ENCODE results near the gene APOBEC2. TPM values are rescaled to one million over a fixed set of nuclear protein-coding genes. Genes with fewer than 3 reads are reported as not detected.

Gene APOBEC2
- total RNA-seq, 2 donors from 2014 or later, result 0.31 TPM; not detected in 1

DNA sequence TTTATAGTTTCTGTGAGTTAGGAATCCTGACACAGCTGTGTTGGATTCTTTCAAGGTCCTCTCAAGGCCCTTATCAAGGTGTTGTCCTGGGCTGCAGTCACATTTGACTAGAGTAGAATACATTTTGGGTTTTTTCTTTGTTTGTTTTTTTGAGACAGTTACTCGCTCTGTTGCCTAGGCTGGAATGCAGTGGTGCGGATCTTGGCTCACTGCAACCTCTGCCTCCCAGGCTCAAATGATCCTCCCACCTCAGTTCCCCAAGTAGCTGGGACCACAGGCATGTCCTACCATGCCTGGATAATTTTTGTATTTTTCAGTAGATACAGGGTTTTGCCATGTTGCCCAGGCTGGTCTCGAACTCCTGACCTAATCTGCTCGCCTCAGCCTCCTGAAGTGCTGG, 35.4 kb downstream of the APOBEC2 start:
- Histone ChIP-seq H3K9me3 (ENCODE audit: control insufficient read depth, low read length) (no peaks in the 10 kb centered on the region), H3K4me1 (ENCODE audit: control insufficient read depth, insufficient read depth, low read length) (no peaks in the 10 kb centered on the region), H3K36me3 (ENCODE audit: control insufficient read depth, insufficient read depth, low read length) (peaks cover 95% of the 10 kb centered on the region), H3K4me3 (ENCODE audit: low read length) (no peak overlapping the region), H3K27ac (ENCODE audit: low read depth, low read length) (no peak overlapping the region), H3K9ac (ENCODE audit: extremely low read depth, low read length, poor library complexity, severe bottlenecking) (no peak overlapping the region), H3K27me3 (ENCODE audit: control insufficient read depth, insufficient read depth, low read length, poor library complexity, severe bottlenecking) (no peaks in the 10 kb centered on the region)
- Mint-ChIP-seq H3K4me1 (peaks cover 11% of the 10 kb centered on the region), H3K9me3 (no peaks in the 10 kb centered on the region), H3K27me3 (ENCODE audit: insufficient read depth) (no peaks in the 10 kb centered on the region), H3K27ac (peak overlapping the region; percentile 21), H3K4me3 (no peak overlapping the region), H3K36me3 (ENCODE audit: low read depth) (peaks cover 85% of the 10 kb centered on the region)
- TF ChIP-seq, protein P1, sequence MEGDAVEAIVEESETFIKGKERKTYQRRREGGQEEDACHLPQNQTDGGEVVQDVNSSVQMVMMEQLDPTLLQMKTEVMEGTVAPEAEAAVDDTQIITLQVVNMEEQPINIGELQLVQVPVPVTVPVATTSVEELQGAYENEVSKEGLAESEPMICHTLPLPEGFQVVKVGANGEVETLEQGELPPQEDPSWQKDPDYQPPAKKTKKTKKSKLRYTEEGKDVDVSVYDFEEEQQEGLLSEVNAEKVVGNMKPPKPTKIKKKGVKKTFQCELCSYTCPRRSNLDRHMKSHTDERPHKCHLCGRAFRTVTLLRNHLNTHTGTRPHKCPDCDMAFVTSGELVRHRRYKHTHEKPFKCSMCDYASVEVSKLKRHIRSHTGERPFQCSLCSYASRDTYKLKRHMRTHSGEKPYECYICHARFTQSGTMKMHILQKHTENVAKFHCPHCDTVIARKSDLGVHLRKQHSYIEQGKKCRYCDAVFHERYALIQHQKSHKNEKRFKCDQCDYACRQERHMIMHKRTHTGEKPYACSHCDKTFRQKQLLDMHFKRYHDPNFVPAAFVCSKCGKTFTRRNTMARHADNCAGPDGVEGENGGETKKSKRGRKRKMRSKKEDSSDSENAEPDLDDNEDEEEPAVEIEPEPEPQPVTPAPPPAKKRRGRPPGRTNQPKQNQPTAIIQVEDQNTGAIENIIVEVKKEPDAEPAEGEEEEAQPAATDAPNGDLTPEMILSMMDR (conservative IDR thresholded peaks at IDR 0.05), result no peak
- DNase-seq, result no peak
- WGBS, 2 experiments (ENCODE audit: insufficient coverage in 1 of 2, insufficient read length in 1 of 2), result 95% methylated on average over 4 of the region's 4 CpGs; no CpG with 5 or more reads in 1 of the 2 experiments

DNA sequence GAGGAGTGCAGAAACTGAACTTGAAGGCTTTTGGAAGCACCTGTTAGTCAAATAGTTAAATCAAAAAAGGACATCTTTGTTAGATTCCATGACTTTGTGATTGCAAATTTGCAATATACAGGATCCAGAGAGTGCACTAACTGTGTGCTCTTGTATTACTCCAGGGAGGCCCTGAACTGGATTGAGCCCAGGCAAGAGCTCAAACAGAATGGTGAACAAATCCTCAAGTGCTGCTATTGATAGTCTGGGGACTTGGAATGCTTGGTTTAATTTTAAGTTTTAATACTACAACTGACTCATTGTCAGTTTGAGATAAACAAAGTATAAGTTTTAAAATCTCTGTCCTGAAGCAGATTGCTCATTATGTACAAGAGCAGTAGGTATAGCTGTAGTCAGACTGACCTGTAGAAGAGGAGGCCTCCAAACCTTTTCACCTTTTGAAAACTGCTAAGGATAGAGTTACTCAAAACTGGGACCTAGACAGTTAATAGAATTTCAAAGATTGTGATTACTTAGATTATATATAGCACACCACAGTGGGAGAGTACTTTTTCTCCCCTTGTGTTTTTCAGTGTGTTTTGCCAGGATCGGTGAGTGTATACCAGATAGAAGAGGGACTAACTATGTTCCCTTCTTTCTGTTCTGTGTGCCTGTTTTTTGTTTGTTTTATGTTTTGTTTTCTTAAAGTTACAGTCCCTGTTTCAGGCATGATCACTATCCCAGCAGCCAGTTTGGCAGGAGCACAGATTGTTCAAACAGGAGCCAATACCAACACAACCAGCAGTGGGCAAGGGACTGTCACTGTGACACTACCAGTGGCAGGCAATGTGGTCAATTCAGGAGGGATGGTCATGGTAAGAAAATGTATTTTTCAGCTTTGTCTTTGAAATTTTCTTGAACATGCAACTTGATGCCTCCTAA, 38.1 kb downstream of the APOBEC2 start:
- TF ChIP-seq, protein P1 (conservative IDR thresholded peaks at IDR 0.05), result no peak
- Histone ChIP-seq H3K9me3 (ENCODE audit: control insufficient read depth, low read length) (no peaks in the 10 kb centered on the region), H3K4me3 (ENCODE audit: low read length) (no peak overlapping the region), H3K9ac (ENCODE audit: extremely low read depth, low read length, poor library complexity, severe bottlenecking) (no peak overlapping the region), H3K36me3 (ENCODE audit: control insufficient read depth, insufficient read depth, low read length) (peaks cover 95% of the 10 kb centered on the region), H3K27ac (ENCODE audit: low read depth, low read length) (no peak overlapping the region), H3K4me1 (ENCODE audit: control insufficient read depth, insufficient read depth, low read length) (no peaks in the 10 kb centered on the region), H3K27me3 (ENCODE audit: control insufficient read depth, insufficient read depth, low read length, poor library complexity, severe bottlenecking) (no peaks in the 10 kb centered on the region)
- WGBS, 2 experiments (ENCODE audit: insufficient coverage in 1 of 2, insufficient read length in 1 of 2), result 54% methylated on average over 1 of the region's 1 CpG; no CpG with 5 or more reads in 1 of the 2 experiments
- Mint-ChIP-seq H3K9me3 (no peaks in the 10 kb centered on the region), H3K4me3 (no peak overlapping the region), H3K27ac (no peak overlapping the region), H3K4me1 (peaks cover 4% of the 10 kb centered on the region), H3K27me3 (ENCODE audit: insufficient read depth) (no peaks in the 10 kb centered on the region), H3K36me3 (ENCODE audit: low read depth) (peaks cover 88% of the 10 kb centered on the region)
- DNase-seq, result no peak

DNA sequence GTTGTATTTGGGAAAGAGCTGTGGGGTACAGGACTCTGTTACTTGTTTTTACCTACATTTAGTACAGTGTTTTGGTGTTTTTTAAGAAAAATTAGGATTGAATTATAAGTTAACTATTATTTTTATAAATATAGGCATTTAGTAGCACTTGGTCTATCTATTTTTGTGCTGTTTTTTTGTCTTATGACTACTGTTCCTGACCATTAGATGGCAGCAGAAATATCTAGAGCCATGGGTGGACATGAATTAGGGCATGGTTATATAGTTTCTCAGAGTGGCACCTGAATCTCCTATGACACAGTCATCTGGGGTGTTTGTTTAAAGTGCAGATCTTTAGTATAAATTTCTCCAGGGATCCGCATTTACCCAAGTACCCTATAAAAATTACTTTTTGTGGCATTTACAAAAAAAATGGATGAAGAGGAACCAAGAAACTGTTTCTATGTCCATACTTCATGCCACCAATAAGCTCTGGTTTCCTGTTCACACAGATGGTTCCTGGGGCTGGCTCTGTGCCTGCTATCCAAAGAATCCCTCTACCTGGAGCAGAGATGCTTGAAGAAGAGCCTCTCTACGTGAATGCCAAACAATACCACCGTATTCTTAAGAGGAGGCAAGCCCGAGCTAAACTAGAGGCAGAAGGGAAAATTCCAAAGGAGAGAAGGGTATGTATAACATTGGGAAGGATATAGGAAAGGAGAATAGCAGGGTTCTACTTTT, 39.6 kb downstream of the APOBEC2 start:
- no peak overlapping the region for H3K4me3 ChIP-seq (ENCODE audit: low read length)

More for the DNA sequence above, 39.6 kb downstream of the APOBEC2 start:
- Histone ChIP-seq H3K9me3 (ENCODE audit: control insufficient read depth, low read length) (no peaks in the 10 kb centered on the region), H3K36me3 (ENCODE audit: control insufficient read depth, insufficient read depth, low read length) (peaks cover 95% of the 10 kb centered on the region), H3K27me3 (ENCODE audit: control insufficient read depth, insufficient read depth, low read length, poor library complexity, severe bottlenecking) (no peaks in the 10 kb centered on the region), H3K4me1 (ENCODE audit: control insufficient read depth, insufficient read depth, low read length) (no peaks in the 10 kb centered on the region), H3K27ac (ENCODE audit: low read depth, low read length) (no peak overlapping the region), H3K9ac (ENCODE audit: extremely low read depth, low read length, poor library complexity, severe bottlenecking) (no peak overlapping the region)
- no peak overlapping the region for H3K4me3 Mint-ChIP-seq
- 93 to 100% methylated on average over 2 to 4 of the region's 4 CpGs for WGBS, 2 experiments (ENCODE audit: insufficient coverage in 1 of 2, insufficient read length in 1 of 2)
- no peaks in the 10 kb centered on the region for H3K27me3 Mint-ChIP-seq (ENCODE audit: insufficient read depth)
- peaks cover 89% of the 10 kb centered on the region for H3K36me3 Mint-ChIP-seq (ENCODE audit: low read depth)
- DNase-seq, result no peak
- TF ChIP-seq, protein P1 (conservative IDR thresholded peaks at IDR 0.05), result peak; percentile 66
- no peaks in the 10 kb centered on the region for H3K9me3 Mint-ChIP-seq
- no peaks in the 10 kb centered on the region for H3K4me1 Mint-ChIP-seq
- peak overlapping the region; percentile 64 for H3K27ac Mint-ChIP-seq

Measured in endodermal cell (in vitro differentiated cells).